ENCODE results near the gene UBE2K.

Gene UBE2K

DNA sequence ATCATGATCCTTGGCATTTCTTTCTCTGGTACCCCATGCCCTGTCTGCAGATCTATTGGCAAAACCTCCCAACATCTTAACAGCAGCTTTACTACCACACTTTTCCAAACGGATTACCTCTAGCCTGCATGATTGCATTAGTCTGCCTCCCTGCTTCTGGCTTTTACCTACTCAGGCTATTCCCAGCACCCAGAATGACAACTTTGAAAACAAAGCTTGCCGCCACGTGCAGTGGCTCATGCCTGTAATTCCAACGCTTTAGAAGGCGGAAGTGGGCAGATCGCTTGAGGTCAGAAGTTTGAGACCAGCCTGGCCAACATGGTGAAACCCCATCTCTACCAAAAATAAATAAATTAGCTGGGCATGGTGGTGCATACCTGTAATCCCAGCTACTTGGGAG, 60.2 kb downstream of the UBE2K start:
- no peak for ATAC-seq
- TF ChIP-seq ISL1 (CRISPR knock-in tag; IDR thresholded peaks at IDR 0.05) (no peak), BACH2 (CRISPR knock-in tag; IDR thresholded peaks at IDR 0.05; ENCODE audit: borderline replicate concordance) (no peak), ZNF70 (CRISPR knock-in tag; IDR thresholded peaks at IDR 0.05) (no peak), TOX (CRISPR knock-in tag; IDR thresholded peaks at IDR 0.05; ENCODE audit: borderline replicate concordance) (no peak), ZFP3 (CRISPR knock-in tag; IDR thresholded peaks at IDR 0.05) (no peak), SNAI2 (CRISPR knock-in tag; IDR thresholded peaks at IDR 0.05) (no peak), ZFP30 (CRISPR knock-in tag; IDR thresholded peaks at IDR 0.05) (no peak), TCF4 (CRISPR knock-in tag; IDR thresholded peaks at IDR 0.05; ENCODE audit: borderline replicate concordance) (no peak), OSR1 (CRISPR knock-in tag; IDR thresholded peaks at IDR 0.05) (no peak)
- TF ChIP-seq, protein P1, sequence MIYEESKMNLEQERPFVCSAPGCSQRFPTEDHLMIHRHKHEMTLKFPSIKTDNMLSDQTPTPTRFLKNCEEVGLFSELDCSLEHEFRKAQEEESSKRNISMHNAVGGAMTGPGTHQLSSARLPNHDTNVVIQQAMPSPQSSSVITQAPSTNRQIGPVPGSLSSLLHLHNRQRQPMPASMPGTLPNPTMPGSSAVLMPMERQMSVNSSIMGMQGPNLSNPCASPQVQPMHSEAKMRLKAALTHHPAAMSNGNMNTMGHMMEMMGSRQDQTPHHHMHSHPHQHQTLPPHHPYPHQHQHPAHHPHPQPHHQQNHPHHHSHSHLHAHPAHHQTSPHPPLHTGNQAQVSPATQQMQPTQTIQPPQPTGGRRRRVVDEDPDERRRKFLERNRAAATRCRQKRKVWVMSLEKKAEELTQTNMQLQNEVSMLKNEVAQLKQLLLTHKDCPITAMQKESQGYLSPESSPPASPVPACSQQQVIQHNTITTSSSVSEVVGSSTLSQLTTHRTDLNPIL (CRISPR knock-in tag; IDR thresholded peaks at IDR 0.05; ENCODE audit: low read depth): no peak
- TF ChIP-seq, protein P2, sequence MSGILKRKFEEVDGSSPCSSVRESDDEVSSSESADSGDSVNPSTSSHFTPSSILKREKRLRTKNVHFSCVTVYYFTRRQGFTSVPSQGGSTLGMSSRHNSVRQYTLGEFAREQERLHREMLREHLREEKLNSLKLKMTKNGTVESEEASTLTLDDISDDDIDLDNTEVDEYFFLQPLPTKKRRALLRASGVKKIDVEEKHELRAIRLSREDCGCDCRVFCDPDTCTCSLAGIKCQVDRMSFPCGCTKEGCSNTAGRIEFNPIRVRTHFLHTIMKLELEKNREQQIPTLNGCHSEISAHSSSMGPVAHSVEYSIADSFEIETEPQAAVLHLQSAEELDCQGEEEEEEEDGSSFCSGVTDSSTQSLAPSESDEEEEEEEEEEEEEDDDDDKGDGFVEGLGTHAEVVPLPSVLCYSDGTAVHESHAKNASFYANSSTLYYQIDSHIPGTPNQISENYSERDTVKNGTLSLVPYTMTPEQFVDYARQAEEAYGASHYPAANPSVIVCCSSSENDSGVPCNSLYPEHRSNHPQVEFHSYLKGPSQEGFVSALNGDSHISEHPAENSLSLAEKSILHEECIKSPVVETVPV (CRISPR knock-in tag; IDR thresholded peaks at IDR 0.05): no peak

DNA sequence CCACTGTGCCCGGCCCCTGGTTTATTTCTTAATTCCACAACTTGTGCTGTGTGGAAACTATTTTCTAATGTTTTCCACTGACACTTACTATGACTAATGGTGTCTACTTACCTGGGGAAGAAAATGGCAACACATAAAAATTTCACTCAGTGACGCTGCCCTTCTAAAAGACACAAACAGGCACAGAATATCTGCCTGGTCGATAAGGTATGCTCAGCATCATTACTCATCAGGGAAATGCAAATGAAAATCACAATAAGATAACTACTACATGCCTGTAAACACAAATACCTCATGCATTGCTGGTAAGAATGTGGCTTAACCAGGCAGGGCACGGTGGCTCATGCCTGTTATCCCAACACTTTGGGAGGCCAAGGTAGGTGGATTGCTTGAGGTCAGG, 61.6 kb downstream of the UBE2K start:
- TF ChIP-seq ISL1 (CRISPR knock-in tag; IDR thresholded peaks at IDR 0.05) (no peak), SNAI2 (CRISPR knock-in tag; IDR thresholded peaks at IDR 0.05) (no peak), PPARA (CRISPR knock-in tag; IDR thresholded peaks at IDR 0.05; ENCODE audit: borderline replicate concordance) (no peak), CSDC2 (CRISPR knock-in tag; IDR thresholded peaks at IDR 0.05) (no peak), OSR1 (CRISPR knock-in tag; IDR thresholded peaks at IDR 0.05) (no peak), ZFP3 (CRISPR knock-in tag; IDR thresholded peaks at IDR 0.05) (no peak), ZFP30 (CRISPR knock-in tag; IDR thresholded peaks at IDR 0.05) (no peak), ZC3H10 (CRISPR knock-in tag; IDR thresholded peaks at IDR 0.05) (no peak), ZNF565 (CRISPR knock-in tag; conservative IDR thresholded peaks at IDR 0.05; ENCODE audit: low read depth) (no peak), GLIS3 (CRISPR knock-in tag; IDR thresholded peaks at IDR 0.05) (no peak), TOX (CRISPR knock-in tag; IDR thresholded peaks at IDR 0.05; ENCODE audit: borderline replicate concordance) (no peak), ZNF8 (CRISPR knock-in tag; IDR thresholded peaks at IDR 0.05) (no peak), TCF4 (CRISPR knock-in tag; IDR thresholded peaks at IDR 0.05; ENCODE audit: borderline replicate concordance) (no peak), ARNTL (CRISPR knock-in tag; IDR thresholded peaks at IDR 0.05; ENCODE audit: borderline replicate concordance, low read depth) (no peak), BACH2 (CRISPR knock-in tag; IDR thresholded peaks at IDR 0.05; ENCODE audit: borderline replicate concordance) (no peak)
- TF ChIP-seq, protein P3, sequence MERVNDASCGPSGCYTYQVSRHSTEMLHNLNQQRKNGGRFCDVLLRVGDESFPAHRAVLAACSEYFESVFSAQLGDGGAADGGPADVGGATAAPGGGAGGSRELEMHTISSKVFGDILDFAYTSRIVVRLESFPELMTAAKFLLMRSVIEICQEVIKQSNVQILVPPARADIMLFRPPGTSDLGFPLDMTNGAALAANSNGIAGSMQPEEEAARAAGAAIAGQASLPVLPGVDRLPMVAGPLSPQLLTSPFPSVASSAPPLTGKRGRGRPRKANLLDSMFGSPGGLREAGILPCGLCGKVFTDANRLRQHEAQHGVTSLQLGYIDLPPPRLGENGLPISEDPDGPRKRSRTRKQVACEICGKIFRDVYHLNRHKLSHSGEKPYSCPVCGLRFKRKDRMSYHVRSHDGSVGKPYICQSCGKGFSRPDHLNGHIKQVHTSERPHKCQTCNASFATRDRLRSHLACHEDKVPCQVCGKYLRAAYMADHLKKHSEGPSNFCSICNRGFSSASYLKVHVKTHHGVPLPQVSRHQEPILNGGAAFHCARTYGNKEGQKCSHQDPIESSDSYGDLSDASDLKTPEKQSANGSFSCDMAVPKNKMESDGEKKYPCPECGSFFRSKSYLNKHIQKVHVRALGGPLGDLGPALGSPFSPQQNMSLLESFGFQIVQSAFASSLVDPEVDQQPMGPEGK (CRISPR knock-in tag; IDR thresholded peaks at IDR 0.05; ENCODE audit: borderline replicate concordance): no peak
- TF ChIP-seq, protein P4, sequence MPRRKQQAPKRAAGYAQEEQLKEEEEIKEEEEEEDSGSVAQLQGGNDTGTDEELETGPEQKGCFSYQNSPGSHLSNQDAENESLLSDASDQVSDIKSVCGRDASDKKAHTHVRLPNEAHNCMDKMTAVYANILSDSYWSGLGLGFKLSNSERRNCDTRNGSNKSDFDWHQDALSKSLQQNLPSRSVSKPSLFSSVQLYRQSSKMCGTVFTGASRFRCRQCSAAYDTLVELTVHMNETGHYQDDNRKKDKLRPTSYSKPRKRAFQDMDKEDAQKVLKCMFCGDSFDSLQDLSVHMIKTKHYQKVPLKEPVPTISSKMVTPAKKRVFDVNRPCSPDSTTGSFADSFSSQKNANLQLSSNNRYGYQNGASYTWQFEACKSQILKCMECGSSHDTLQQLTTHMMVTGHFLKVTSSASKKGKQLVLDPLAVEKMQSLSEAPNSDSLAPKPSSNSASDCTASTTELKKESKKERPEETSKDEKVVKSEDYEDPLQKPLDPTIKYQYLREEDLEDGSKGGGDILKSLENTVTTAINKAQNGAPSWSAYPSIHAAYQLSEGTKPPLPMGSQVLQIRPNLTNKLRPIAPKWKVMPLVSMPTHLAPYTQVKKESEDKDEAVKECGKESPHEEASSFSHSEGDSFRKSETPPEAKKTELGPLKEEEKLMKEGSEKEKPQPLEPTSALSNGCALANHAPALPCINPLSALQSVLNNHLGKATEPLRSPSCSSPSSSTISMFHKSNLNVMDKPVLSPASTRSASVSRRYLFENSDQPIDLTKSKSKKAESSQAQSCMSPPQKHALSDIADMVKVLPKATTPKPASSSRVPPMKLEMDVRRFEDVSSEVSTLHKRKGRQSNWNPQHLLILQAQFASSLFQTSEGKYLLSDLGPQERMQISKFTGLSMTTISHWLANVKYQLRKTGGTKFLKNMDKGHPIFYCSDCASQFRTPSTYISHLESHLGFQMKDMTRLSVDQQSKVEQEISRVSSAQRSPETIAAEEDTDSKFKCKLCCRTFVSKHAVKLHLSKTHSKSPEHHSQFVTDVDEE (CRISPR knock-in tag; IDR thresholded peaks at IDR 0.05): no peak
- TF ChIP-seq, protein P5, sequence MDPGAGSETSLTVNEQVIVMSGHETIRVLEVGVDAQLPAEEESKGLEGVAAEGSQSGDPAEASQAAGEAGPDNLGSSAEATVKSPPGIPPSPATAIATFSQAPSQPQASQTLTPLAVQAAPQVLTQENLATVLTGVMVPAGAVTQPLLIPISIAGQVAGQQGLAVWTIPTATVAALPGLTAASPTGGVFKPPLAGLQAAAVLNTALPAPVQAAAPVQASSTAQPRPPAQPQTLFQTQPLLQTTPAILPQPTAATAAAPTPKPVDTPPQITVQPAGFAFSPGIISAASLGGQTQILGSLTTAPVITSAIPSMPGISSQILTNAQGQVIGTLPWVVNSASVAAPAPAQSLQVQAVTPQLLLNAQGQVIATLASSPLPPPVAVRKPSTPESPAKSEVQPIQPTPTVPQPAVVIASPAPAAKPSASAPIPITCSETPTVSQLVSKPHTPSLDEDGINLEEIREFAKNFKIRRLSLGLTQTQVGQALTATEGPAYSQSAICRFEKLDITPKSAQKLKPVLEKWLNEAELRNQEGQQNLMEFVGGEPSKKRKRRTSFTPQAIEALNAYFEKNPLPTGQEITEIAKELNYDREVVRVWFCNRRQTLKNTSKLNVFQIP (CRISPR knock-in tag; IDR thresholded peaks at IDR 0.05; ENCODE audit: borderline replicate concordance, low read depth): no peak
- TF ChIP-seq, protein P2 (CRISPR knock-in tag; IDR thresholded peaks at IDR 0.05): no peak
- ATAC-seq: no peak
